Measurements from ENCODE around the gene DHX30. TPM values are rescaled to one million over a fixed set of nuclear protein-coding genes. Genes with fewer than 3 reads are reported as not detected.
A peak's percentile ranks its signal among the peaks of the same experiment; 100 is the strongest.
"Not testable (repeated sequence)": the region's sequence is repeated elsewhere in the genome, so short reads cannot be mapped to it uniquely, and the experiment has no call there.

DHX30 gene
- total RNA-seq, 1 donor from 2014 or later, result 49.8 TPM

DNA sequence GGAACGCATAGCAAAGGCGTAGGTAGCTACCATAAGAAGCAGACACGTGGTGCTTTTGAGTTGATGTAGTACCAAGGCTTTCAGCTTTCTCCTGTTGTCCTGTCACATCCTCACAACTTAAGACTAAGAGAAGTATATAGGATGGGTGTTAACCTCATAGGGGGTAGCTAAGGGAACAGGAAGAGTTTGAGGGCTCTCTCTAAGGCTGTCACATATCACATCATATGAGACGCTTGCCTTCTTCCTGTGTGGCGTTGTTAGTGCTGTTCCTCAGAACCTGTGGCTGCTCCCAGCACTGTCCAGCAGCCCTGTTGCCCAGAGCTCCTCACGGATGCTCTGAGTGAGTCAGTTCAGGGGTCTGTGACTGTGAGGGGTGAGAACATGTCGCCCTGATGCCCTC, 14.7 kb downstream of the DHX30 start:
- TF ChIP-seq, protein P1, sequence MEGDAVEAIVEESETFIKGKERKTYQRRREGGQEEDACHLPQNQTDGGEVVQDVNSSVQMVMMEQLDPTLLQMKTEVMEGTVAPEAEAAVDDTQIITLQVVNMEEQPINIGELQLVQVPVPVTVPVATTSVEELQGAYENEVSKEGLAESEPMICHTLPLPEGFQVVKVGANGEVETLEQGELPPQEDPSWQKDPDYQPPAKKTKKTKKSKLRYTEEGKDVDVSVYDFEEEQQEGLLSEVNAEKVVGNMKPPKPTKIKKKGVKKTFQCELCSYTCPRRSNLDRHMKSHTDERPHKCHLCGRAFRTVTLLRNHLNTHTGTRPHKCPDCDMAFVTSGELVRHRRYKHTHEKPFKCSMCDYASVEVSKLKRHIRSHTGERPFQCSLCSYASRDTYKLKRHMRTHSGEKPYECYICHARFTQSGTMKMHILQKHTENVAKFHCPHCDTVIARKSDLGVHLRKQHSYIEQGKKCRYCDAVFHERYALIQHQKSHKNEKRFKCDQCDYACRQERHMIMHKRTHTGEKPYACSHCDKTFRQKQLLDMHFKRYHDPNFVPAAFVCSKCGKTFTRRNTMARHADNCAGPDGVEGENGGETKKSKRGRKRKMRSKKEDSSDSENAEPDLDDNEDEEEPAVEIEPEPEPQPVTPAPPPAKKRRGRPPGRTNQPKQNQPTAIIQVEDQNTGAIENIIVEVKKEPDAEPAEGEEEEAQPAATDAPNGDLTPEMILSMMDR (IDR thresholded peaks at IDR 0.05; ENCODE audit: borderline replicate concordance), result no peak
- H3K4me3 ChIP-seq, result no peak overlapping the region
- DNase-seq, result no peak

DNA sequence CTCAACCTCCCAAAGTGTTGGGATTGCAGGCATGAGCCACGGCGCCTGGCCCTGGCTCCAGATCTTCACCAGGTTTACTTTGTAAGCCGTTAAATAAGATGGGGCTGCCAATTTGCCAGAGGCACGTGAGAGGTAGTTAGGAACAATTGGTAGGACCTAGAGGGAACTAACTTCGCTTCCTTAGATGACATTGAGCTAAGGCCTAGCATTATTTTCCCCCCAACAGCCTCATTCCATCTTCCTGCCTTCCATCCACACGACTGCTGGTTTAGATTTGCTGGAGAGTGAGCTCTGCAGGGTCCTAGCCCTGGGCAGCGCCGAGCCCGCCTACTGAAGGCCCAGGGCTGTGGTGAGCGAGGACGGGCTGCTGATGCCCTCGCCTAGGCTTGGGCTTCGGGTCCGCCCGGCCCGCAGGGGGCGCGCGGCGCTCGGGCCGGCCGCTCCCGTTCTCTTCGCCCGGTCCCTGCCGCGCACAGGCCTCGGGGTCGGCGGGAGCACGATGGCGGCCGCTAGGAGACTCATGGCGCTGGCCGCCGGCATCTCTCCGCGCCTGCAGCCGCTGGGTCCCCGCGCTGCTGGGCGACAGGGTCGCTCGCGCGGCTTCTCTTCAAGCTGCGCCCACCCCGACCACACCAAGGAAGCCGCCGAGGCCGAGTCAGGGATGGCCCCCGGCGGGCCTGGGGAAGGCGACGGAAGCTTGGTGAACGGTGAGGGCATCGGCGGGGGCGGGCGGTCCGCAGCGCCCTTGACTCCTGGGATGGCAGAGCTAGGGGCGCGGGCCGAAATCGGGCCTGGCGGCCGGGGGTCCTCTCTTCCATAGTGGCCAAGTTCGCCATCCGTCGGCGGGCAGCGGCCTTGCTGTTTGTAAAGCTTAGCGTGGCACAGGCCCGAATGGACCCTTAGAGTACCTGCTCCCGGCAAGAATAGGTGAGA, 21.9 kb downstream of the DHX30 start:
- intact Hi-C loops (cut with micrococcal nuclease), result no loop called here
- TF ChIP-seq, protein P1 (IDR thresholded peaks at IDR 0.05; ENCODE audit: borderline replicate concordance), result peak; percentile 93
- DNase-seq, result peak; percentile 75
- Histone ChIP-seq H3K4me3 (peak overlapping the region; percentile 96), H3K27ac (replicated peaks) (peak overlapping the region; percentile 82), H3K4me1 (peaks cover 34% of the 10 kb centered on the region), H3K27me3 (ENCODE audit: low read depth) (no peaks in the 10 kb centered on the region), H3K36me3 (peaks cover 48% of the 10 kb centered on the region), H3K9me3 (replicated peaks) (no peaks in the 10 kb centered on the region)

More for the DNA sequence above, 14.7 kb downstream of the DHX30 start:
- no peaks in the 10 kb centered on the region for H3K27me3 ChIP-seq (ENCODE audit: low read depth)
- intact Hi-C loops (cut with micrococcal nuclease), result no loop called here
- no peak overlapping the region for H3K27ac ChIP-seq (replicated peaks)
- no peaks in the 10 kb centered on the region for H3K9me3 ChIP-seq (replicated peaks)
- peaks cover 85% of the 10 kb centered on the region for H3K36me3 ChIP-seq
- H3K4me1 ChIP-seq, result no peaks in the 10 kb centered on the region

DNA sequence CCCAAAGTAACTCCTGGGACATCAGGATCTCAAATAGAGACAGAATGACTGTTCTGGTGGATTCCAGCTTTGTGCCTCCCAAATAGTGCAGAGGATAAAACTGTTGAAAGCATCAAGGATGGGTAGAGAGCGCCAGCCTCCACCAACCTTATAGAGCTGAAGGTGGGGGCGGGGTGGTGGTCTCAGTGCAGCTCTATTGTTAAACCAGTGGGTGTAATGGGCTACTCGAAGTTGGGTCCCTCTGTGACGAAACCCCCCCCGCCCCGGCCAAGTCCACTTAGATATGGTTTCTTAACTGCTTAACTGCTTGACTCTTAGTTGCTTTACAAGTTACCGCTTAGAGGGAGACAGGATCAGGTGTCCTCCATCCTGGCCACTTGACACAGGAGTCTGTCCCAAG, 22.7 kb downstream of the DHX30 start:
- Histone ChIP-seq H3K4me1 (peaks cover 34% of the 10 kb centered on the region), H3K27me3 (ENCODE audit: low read depth) (no peaks in the 10 kb centered on the region), H3K4me3 (peak overlapping the region; percentile 96), H3K36me3 (peaks cover 50% of the 10 kb centered on the region), H3K9me3 (replicated peaks) (no peaks in the 10 kb centered on the region), H3K27ac (replicated peaks) (peak overlapping the region; percentile 82)
- DNase-seq, result no peak
- TF ChIP-seq, protein P1 (IDR thresholded peaks at IDR 0.05; ENCODE audit: borderline replicate concordance), result no peak
- intact Hi-C loops (cut with micrococcal nuclease), result no loop called here

DNA sequence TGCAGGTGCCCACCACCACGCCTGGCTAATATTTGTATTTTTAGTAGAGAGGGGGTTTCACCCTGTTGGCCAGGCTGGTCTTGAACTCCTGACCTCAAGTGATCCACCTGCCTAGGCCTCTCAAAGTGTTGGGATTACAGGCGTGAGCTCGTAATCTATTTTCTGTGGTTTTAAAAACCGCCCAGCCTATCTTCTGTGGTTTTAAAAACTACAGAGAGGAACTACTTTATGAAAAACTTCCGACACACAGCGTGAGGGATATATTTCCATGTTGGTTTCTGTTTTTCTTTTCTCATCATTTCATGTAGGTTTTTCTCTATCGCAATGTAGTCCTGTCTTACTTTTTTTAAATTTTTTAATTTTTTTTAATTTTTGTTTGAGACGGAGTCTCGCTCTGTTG, 26.5 kb downstream of the DHX30 start:
- H3K27me3 ChIP-seq (ENCODE audit: low read depth); H3K4me3 ChIP-seq; H3K9me3 ChIP-seq (replicated peaks); H3K27ac ChIP-seq (replicated peaks); intact Hi-C loops (cut with micrococcal nuclease); DNase-seq: not testable (repeated sequence)
- Histone ChIP-seq H3K4me1 (peaks cover 29% of the 10 kb centered on the region), H3K36me3 (peaks cover 76% of the 10 kb centered on the region)

DNA sequence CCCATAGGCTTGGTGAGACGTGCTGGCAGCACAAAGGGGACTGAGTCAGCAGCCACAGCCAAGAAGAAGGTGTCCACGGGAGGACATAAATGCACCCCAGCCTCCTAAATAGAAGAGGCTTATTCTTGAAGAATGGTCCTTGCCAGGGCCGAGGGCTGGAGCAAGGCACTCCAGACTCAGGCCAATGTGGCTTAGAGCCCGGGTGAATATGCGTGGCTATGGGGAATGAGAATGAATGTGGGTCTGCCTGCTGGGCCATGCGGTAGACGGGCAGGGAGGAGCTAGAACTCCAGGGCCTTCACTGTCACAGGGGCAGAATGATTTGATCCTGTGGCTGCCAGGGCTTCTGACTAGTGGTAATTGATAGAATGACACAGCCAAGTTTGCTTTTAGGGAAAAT, 34.0 kb downstream of the DHX30 start:
- H3K27ac ChIP-seq (replicated peaks), result no peak overlapping the region
- H3K4me3 ChIP-seq, result no peak overlapping the region
- TF ChIP-seq, protein P1 (IDR thresholded peaks at IDR 0.05; ENCODE audit: borderline replicate concordance), result no peak

DNA sequence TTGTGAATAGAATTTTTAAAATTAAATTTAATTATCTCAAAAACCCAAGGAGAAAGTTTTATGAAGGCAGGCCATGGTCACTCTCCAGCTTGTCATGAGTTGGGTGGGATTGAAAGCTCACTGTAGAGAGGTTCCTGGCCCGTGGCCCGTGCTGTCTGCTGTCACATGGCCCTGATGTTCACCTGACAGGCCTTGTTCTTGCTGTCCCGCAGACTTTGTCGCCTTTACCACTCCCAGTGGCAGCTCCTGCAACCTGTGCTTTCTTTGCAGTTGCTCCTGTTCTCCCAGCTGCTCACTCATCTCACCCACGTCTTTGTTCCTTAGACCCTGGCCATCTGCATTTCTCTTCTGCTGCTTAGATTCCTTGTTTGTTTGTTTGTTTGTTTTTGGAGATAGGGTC, 35.6 kb downstream of the DHX30 start:
- Histone ChIP-seq H3K4me3 (no peak overlapping the region), H3K9me3 (replicated peaks) (no peaks in the 10 kb centered on the region), H3K36me3 (peaks cover 83% of the 10 kb centered on the region), H3K4me1 (peaks cover 18% of the 10 kb centered on the region), H3K27me3 (ENCODE audit: low read depth) (no peaks in the 10 kb centered on the region), H3K27ac (replicated peaks) (no peak overlapping the region)
- intact Hi-C loops (cut with micrococcal nuclease), result loop anchor here (10.0 kb wide), 1 partner anchor 156 kb away; no protein-coding TSS in a partner anchor
- DNase-seq, result no peak
- TF ChIP-seq, protein P1 (IDR thresholded peaks at IDR 0.05; ENCODE audit: borderline replicate concordance), result no peak

More for the DNA sequence above, 34.0 kb downstream of the DHX30 start:
- intact Hi-C loops (cut with micrococcal nuclease), result loop anchor here (10.0 kb wide), 1 partner anchor 158 kb away; no protein-coding TSS in a partner anchor
- Histone ChIP-seq H3K4me1 (peaks cover 18% of the 10 kb centered on the region), H3K9me3 (replicated peaks) (no peaks in the 10 kb centered on the region), H3K36me3 (peaks cover 83% of the 10 kb centered on the region), H3K27me3 (ENCODE audit: low read depth) (no peaks in the 10 kb centered on the region)
- DNase-seq, result no peak

Measured in left ventricle myocardium inferior (tissue), 1 donor.